PC-9 (cell line): Measurements from ENCODE around the gene HYAL1. TPM values are rescaled to one million over a fixed set of nuclear protein-coding genes. Genes with fewer than 3 reads are reported as not detected.

Experiments used
- BruUV-seq: library from RNA; stranded (reverse); fragments of 400-500 nt; replicated peaks from 2 replicates; lab custom pipeline; 2021; lab: Mats Ljungman, UMichigan
- CTCF ChIA-PET: fragments of 300-600 bp; sonication (Branson Sonifier 250); formaldehyde crosslinking; loops from one replicate; lab custom pipeline; 2022; ENCODE audit warnings: antibody characterized with exemption; lab: Charles Lee
- POLR2A ChIA-PET: fragments of 300-600 bp; sonication (Branson Sonifier 250); formaldehyde crosslinking; loops from one replicate; lab custom pipeline; 2022; ENCODE audit warnings: antibody characterized with exemption; ENCODE audit not compliant: unreplicated experiment; lab: Charles Lee
- DNase-seq, 2 experiments: peaks; one replicate each; pipeline versions ENCODE4 v3.0.0 to v3.0.0-alpha.2; 2015 to 2022; ENCODE audit warnings: mixed read lengths in 1 of 2
- H2AFZ ChIP-seq: fragments of 200-600 bp; sonication (generic); 2 replicates; pipeline ENCODE4 v1.8.1; 2017; ENCODE audit warnings: antibody characterized with exemption
- H3F3A ChIP-seq: fragments of 200-600 bp; sonication (generic); 2 replicates; pipeline ENCODE4 v1.8.1; 2017; ENCODE audit warnings: antibody characterized with exemption, mild to moderate bottlenecking, low read depth; ENCODE audit not compliant: insufficient read depth
- H3K27ac ChIP-seq: fragments of 200-600 bp; sonication (generic); 2 replicates; pipeline ENCODE4 v1.6.1; 2016; ENCODE audit warnings: mixed run types
- H3K27me3 ChIP-seq: fragments of 200-600 bp; sonication (generic); 2 replicates; pipeline ENCODE4 v1.6.1; 2016; ENCODE audit warnings: low read depth, mixed run types; ENCODE audit not compliant: insufficient read depth
- H3K36me3 ChIP-seq: fragments of 200-600 bp; sonication (generic); 2 replicates; pipeline ENCODE4 v1.6.1; 2016; ENCODE audit warnings: low read depth, mixed run types
- H3K4me1 ChIP-seq: fragments of 200-600 bp; sonication (generic); replicated peaks from 2 replicates; pipeline ENCODE4 v1.6.1; 2016; ENCODE audit warnings: mixed run types; ENCODE audit not compliant: insufficient read depth
- H3K4me2 ChIP-seq: fragments of 200-600 bp; sonication (generic); 2 replicates; pipeline ENCODE4 v1.6.1; 2017; ENCODE audit warnings: mixed run types
- H3K4me3 ChIP-seq: fragments of 200-600 bp; sonication (generic); 2 replicates; pipeline ENCODE4 v1.6.1; 2016; ENCODE audit warnings: mixed run types
- H3K79me2 ChIP-seq: fragments of 200-600 bp; sonication (generic); 2 replicates; pipeline ENCODE4 v1.6.1; 2017; ENCODE audit warnings: low read depth, mixed run types
- H3K9me2 ChIP-seq: fragments of 200-600 bp; sonication (generic); 2 replicates; pipeline ENCODE4 v1.8.1; 2017; ENCODE audit warnings: mild to moderate bottlenecking; ENCODE audit not compliant: insufficient read depth
- H3K9me3 ChIP-seq: fragments of 200-600 bp; sonication (generic); 2 replicates; pipeline ENCODE4 v1.8.1; 2016; ENCODE audit warnings: low read depth; ENCODE audit not compliant: insufficient read depth
- H4K20me1 ChIP-seq: fragments of 200-600 bp; sonication (generic); 2 replicates; pipeline ENCODE4 v1.8.1; 2017; ENCODE audit not compliant: insufficient read depth
- CTCF ChIP-seq: fragments of 200-600 bp; sonication (generic); conservative IDR thresholded peaks from 2 replicates; pipeline ENCODE4 v1.6.1; 2017; ENCODE audit warnings: mixed run types, antibody characterized with exemption, mild to moderate bottlenecking, moderate library complexity
- EZH2 ChIP-seq: fragments of 200-600 bp; sonication (generic); IDR thresholded peaks from 2 replicates; pipeline ENCODE4 v1.8.0; 2017; ENCODE audit warnings: antibody characterized with exemption, low read depth
- intact Hi-C: fragments of 100-400 bp; cut with micrococcal nuclease; formaldehyde crosslinking; loops from one replicate; pipeline ENCODE4 v1.10.0; 2022; ENCODE audit not compliant: unreplicated experiment
- total RNA-seq: library from RNA; stranded (reverse); gene quantifications from 2 replicates; pipeline ENCODE4 v1.2.3, GENCODE V29; 2021

Gene HYAL1
- total RNA-seq, 1 experiment from 2014 or later: 1.9 TPM

GRCh38 chr3:50334339-50335075 is 31.1 kb upstream of the HYAL1 start:
- H3F3A ChIP-seq: peaks cover 41% of the 10 kb centered on the region; the same call in 1 of the 2 replicates
- intact Hi-C loops: loop anchor here (1.0 to 5.0 kb wide), 3 partner anchors 34 to 107 kb away; partner anchors contain the start of gene SEMA3B
- peaks cover 42% of the 10 kb centered on the region for H3K79me2 ChIP-seq
- H3K9me2 ChIP-seq: no peaks in the 10 kb centered on the region
- peaks cover 25% of the 10 kb centered on the region for H3K4me1 ChIP-seq
- H4K20me1 ChIP-seq: no peaks in the 10 kb centered on the region
- ChIA-PET CTCF (no interaction called here), POLR2A (no interaction called here)
- no TSS peak for BruUV-seq
- H3K36me3 ChIP-seq: no peaks in the 10 kb centered on the region
- H3K4me2 ChIP-seq: peak overlapping the region; percentile 73
- H3K9me3 ChIP-seq: no peaks in the 10 kb centered on the region
- DNase-seq: no peak
- no peak overlapping the region for H2AFZ ChIP-seq
- no peaks in the 10 kb centered on the region for H3K27me3 ChIP-seq
- H3K27ac ChIP-seq: no peak overlapping the region; the same call in 1 of the 2 replicates
- no peak for TF ChIP-seq EZH2
- no peak for TF ChIP-seq CTCF
- H3K4me3 ChIP-seq: no peak overlapping the region

GRCh38 chr3:50333744-50334328 is 30.5 kb upstream of the HYAL1 start:
- H3K27ac ChIP-seq: no peak overlapping the region
- ChIA-PET POLR2A (interaction anchor here (0.5 to 0.6 kb wide), 2 partner anchors 11 to 27 kb away, joined by 20 to 21 read pairs; no protein-coding TSS in a partner anchor), CTCF (no interaction called here)
- H2AFZ ChIP-seq: no peak overlapping the region
- H3K79me2 ChIP-seq: peaks cover 42% of the 10 kb centered on the region
- H3K36me3 ChIP-seq: no peaks in the 10 kb centered on the region
- peaks cover 24% of the 10 kb centered on the region for H3K4me1 ChIP-seq
- no peaks in the 10 kb centered on the region for H4K20me1 ChIP-seq
- H3K4me3 ChIP-seq: no peak overlapping the region
- H3K9me2 ChIP-seq: no peaks in the 10 kb centered on the region
- intact Hi-C loops: no loop called here
- H3K4me2 ChIP-seq: no peak overlapping the region
- no peaks in the 10 kb centered on the region for H3K9me3 ChIP-seq
- no peak for TF ChIP-seq CTCF
- TF ChIP-seq EZH2: no peak
- no peak for DNase-seq
- H3F3A ChIP-seq: peaks cover 45% of the 10 kb centered on the region
- no TSS peak for BruUV-seq
- no peaks in the 10 kb centered on the region for H3K27me3 ChIP-seq

GRCh38 chr3:50331364-50331907 is 28.1 kb upstream of the HYAL1 start:
- no peak overlapping the region for H3K4me3 ChIP-seq
- H3K27me3 ChIP-seq: no peaks in the 10 kb centered on the region
- peaks cover 50% of the 10 kb centered on the region for H3K79me2 ChIP-seq
- no peaks in the 10 kb centered on the region for H3K9me3 ChIP-seq
- H3F3A ChIP-seq: peaks cover 38% of the 10 kb centered on the region
- H4K20me1 ChIP-seq: no peaks in the 10 kb centered on the region; the same call in 1 of the 2 replicates
- H3K27ac ChIP-seq: no peak overlapping the region
- CTCF ChIA-PET: no interaction called here
- TF ChIP-seq EZH2 (no peak), CTCF (no peak)
- H3K4me2 ChIP-seq: no peak overlapping the region
- intact Hi-C loops: no loop called here
- peaks cover 19% of the 10 kb centered on the region for H3K4me1 ChIP-seq
- DNase-seq: no peak
- H2AFZ ChIP-seq: no peak overlapping the region
- no peaks in the 10 kb centered on the region for H3K36me3 ChIP-seq
- BruUV-seq: no TSS peak
- POLR2A ChIA-PET: no interaction called here
- no peaks in the 10 kb centered on the region for H3K9me2 ChIP-seq
